HepG2 (cell line): ENCODE results near the gene MATN1.

Experiments
- JUN ChIP-seq: sonication (generic); formaldehyde crosslinking; IDR thresholded peaks from 2 replicates; pipeline ENCODE4 v1.4.0; 2020; ENCODE audit warnings: mild to moderate bottlenecking, missing genetic modification reagents
- RBM39 ChIP-seq: fragments of 200-400 bp; formaldehyde crosslinking; IDR thresholded peaks from one replicate; pipeline ENCODE4 v1.6.1; 2018; ENCODE audit warnings: antibody characterized with exemption, mild to moderate bottlenecking, low read depth, low read length; ENCODE audit not compliant: poor library complexity, severe bottlenecking
- RFXANK ChIP-seq: IDR thresholded peaks from 2 replicates; pipeline ENCODE4 v1.6.1; 2016
- SP2 ChIP-seq: sonication (generic); formaldehyde crosslinking; IDR thresholded peaks from 2 replicates; pipeline ENCODE4 v1.5.1; 2020; ENCODE audit warnings: mild to moderate bottlenecking, missing genetic modification reagents
- ZNF570 ChIP-seq: sonication (generic); formaldehyde crosslinking; IDR thresholded peaks from 2 replicates; pipeline ENCODE4 v1.4.0; 2020; ENCODE audit warnings: mild to moderate bottlenecking, missing genetic modification reagents, borderline replicate concordance

GRCh38 chr1:30750731-30751291 lies 27.4 kb upstream of the MATN1 start:
- TF ChIP-seq ZNF570 (CRISPR knock-in tag) (no peak), JUN (CRISPR knock-in tag) (no peak), RBM39 (no peak), SP2 (no peak), RFXANK (CRISPR knock-in tag) (no peak)
